DND-41 (cell line): ENCODE results near the gene MTERF2.
"Not testable (repeated sequence)": the region's sequence is repeated elsewhere in the genome, so short reads cannot be mapped to it uniquely, and the experiment has no call there.

ENCODE experiments used
- CTCF ChIP-seq: IDR thresholded peaks from 2 replicates; pipeline ENCODE4 v1.5.1; 2012; ENCODE audit warnings: borderline replicate concordance, low read length, moderate library complexity, mild to moderate bottlenecking; ENCODE audit not compliant: poor library complexity, severe bottlenecking; ENCODE audit errors: extremely low read depth
- EZH2 ChIP-seq: IDR thresholded peaks from 3 replicates; pipeline ENCODE4 v1.6.1; 2012; ENCODE audit warnings: borderline replicate concordance, low read depth, mild to moderate bottlenecking, moderate library complexity, low read length, inconsistent platforms; ENCODE audit not compliant: severe bottlenecking

GRCh38 chr12:107026356-107026755, 39.4 kb upstream of the MTERF2 start:
- TF ChIP-seq CTCF, EZH2: not testable (repeated sequence)
